Caco-2 (cell line): ENCODE measurements around the gene UBALD1. TPM values are rescaled to one million over a fixed set of nuclear protein-coding genes. Genes with fewer than 3 reads are reported as not detected.

ENCODE experiments used
- BruUV-seq: library from RNA; stranded (reverse); fragments of 400-500 nt; replicated peaks from 2 replicates; lab custom pipeline; 2021; lab: Mats Ljungman, UMichigan
- CTCF ChIA-PET: fragments of 300-600 bp; sonication (Branson Sonifier 250); formaldehyde crosslinking; loops from one replicate; lab custom pipeline; 2022; ENCODE audit warnings: antibody characterized with exemption; lab: Charles Lee
- POLR2A ChIA-PET: fragments of 300-600 bp; sonication (Branson Sonifier 250); formaldehyde crosslinking; loops from one replicate; lab custom pipeline; 2022; ENCODE audit warnings: antibody characterized with exemption; lab: Charles Lee
- DNase-seq, 2 experiments: peaks; one replicate each; pipeline versions ENCODE4 v3.0.0 to v3.0.0-alpha.2; 2020 to 2022
- H3K27me3 ChIP-seq: replicated peaks from 2 replicates; pipeline ENCODE4 v1.6.0; 2011; ENCODE audit warnings: low read length; ENCODE audit not compliant: control insufficient read depth, insufficient read depth
- H3K36me3 ChIP-seq: 2 replicates; pipeline ENCODE4 v1.5.1; 2011; ENCODE audit warnings: low read length; ENCODE audit not compliant: control insufficient read depth, insufficient read depth
- H3K4me1 ChIP-seq: fragments of 250-450 bp; sonication (Bioruptor Pico); 2 replicates; pipeline ENCODE4 v1.5.1; 2020; ENCODE audit warnings: mild to moderate bottlenecking
- H3K4me3 ChIP-seq: 2 replicates; pipeline ENCODE4 v1.5.1; 2011; ENCODE audit warnings: low read depth, mild to moderate bottlenecking, control low read depth, low read length
- H3K9me3 ChIP-seq: fragments of 250-450 bp; sonication (Bioruptor Pico); 2 replicates; pipeline ENCODE4 v1.5.1; 2020; ENCODE audit warnings: mild to moderate bottlenecking, moderate library complexity
- H3K27ac Mint-ChIP-seq: one replicate; pipeline ENCODE4 v1.8.0; 2022; ENCODE audit warnings: mixed read lengths; ENCODE audit not compliant: unreplicated experiment
- H3K27me3 Mint-ChIP-seq: one replicate; pipeline ENCODE4 v1.8.0; 2022; ENCODE audit warnings: mixed read lengths; ENCODE audit not compliant: insufficient read depth, unreplicated experiment
- H3K36me3 Mint-ChIP-seq: one replicate; pipeline ENCODE4 v1.8.0; 2022; ENCODE audit warnings: mild to moderate bottlenecking, mixed read lengths; ENCODE audit not compliant: insufficient read depth, unreplicated experiment
- H3K4me1 Mint-ChIP-seq: one replicate; pipeline ENCODE4 v1.8.0; 2022; ENCODE audit warnings: low read depth, mixed read lengths; ENCODE audit not compliant: unreplicated experiment
- H3K4me3 Mint-ChIP-seq: one replicate; pipeline ENCODE4 v1.8.0; 2022; ENCODE audit warnings: mild to moderate bottlenecking, moderate library complexity, mixed read lengths; ENCODE audit not compliant: unreplicated experiment
- H3K9me3 Mint-ChIP-seq: one replicate; pipeline ENCODE4 v1.8.0; 2022; ENCODE audit warnings: mixed read lengths; ENCODE audit not compliant: unreplicated experiment
- CTCF ChIP-seq, 2 experiments: fragments of 200-600 bp in 1 of 2; IDR thresholded peaks; 1 replicate in 1 of 2; 2 replicates in 1 of 2; pipeline versions ENCODE4 v1.5.1 to v1.8.0; 2011 to 2022; ENCODE audit warnings: antibody characterized with exemption in 1 of 2, control low read depth in 1 of 2, inconsistent platforms in 1 of 2, low read depth in 1 of 2, low read length in 1 of 2, mild to moderate bottlenecking in 1 of 2, moderate library complexity in 1 of 2; ENCODE audit not compliant: insufficient read depth in 1 of 2, severe bottlenecking in 1 of 2, unreplicated experiment in 1 of 2
- intact Hi-C: fragments of 100-400 bp; cut with micrococcal nuclease; formaldehyde crosslinking; loops from one replicate; pipeline ENCODE4 v1.10.0; 2022; ENCODE audit not compliant: unreplicated experiment
- total RNA-seq: library from RNA; stranded (reverse); gene quantifications from 2 replicates; pipeline ENCODE4 v1.2.3, GENCODE V29; 2022

UBALD1 gene
- total RNA-seq, 1 experiment from 2014 or later = 32.4 TPM

- DNase-seq = no peak
- Histone ChIP-seq H3K36me3 (no peaks in the 10 kb centered on the region; the same call in 1 of the 2 replicates), H3K27me3 (no peaks in the 10 kb centered on the region), H3K4me1 (peaks cover 18% of the 10 kb centered on the region), H3K4me3 (no peak overlapping the region), H3K9me3 (no peaks in the 10 kb centered on the region)
- no peak overlapping the region for H3K4me3 Mint-ChIP-seq
- no peak overlapping the region for H3K27ac Mint-ChIP-seq
- H3K9me3 Mint-ChIP-seq = no peaks in the 10 kb centered on the region
- no TSS peak for BruUV-seq
- intact Hi-C loops = loop anchor here (5.0 kb wide), 1 partner anchor 182 kb away; the partner anchor contains the start of gene DNAJA3
- H3K4me1 Mint-ChIP-seq = no peaks in the 10 kb centered on the region
- ChIA-PET CTCF (no interaction called here), POLR2A (no interaction called here)
- H3K27me3 Mint-ChIP-seq = no peaks in the 10 kb centered on the region
- no peak for TF ChIP-seq CTCF (IDR thresholded peaks at IDR 0.05; ENCODE audit: insufficient read depth in 1 of 2, low read depth in 1 of 2, low read length in 1 of 2, severe bottlenecking in 1 of 2, unreplicated experiment in 1 of 2)
- H3K36me3 Mint-ChIP-seq = peaks cover 20% of the 10 kb centered on the region
Observed at GRCh38 chr16:4609200-4610010, 5.3 kb downstream of the UBALD1 start.

- H3K27ac Mint-ChIP-seq = no peak overlapping the region
- TF ChIP-seq CTCF (IDR thresholded peaks at IDR 0.05; ENCODE audit: insufficient read depth in 1 of 2, low read depth in 1 of 2, low read length in 1 of 2, severe bottlenecking in 1 of 2, unreplicated experiment in 1 of 2) = no peak
- POLR2A ChIA-PET = no interaction called here
- H3K36me3 Mint-ChIP-seq = peaks cover 19% of the 10 kb centered on the region
- H3K36me3 ChIP-seq = no peaks in the 10 kb centered on the region; the same call in 1 of the 2 replicates
- no peak overlapping the region for H3K4me3 ChIP-seq
- no peaks in the 10 kb centered on the region for H3K9me3 Mint-ChIP-seq
- no TSS peak for BruUV-seq
- H3K9me3 ChIP-seq = no peaks in the 10 kb centered on the region
- H3K4me3 Mint-ChIP-seq = no peak overlapping the region
- peaks cover 17% of the 10 kb centered on the region for H3K4me1 ChIP-seq
- DNase-seq = no peak
- no peaks in the 10 kb centered on the region for H3K27me3 Mint-ChIP-seq
- intact Hi-C loops = no loop called here
- no peaks in the 10 kb centered on the region for H3K27me3 ChIP-seq
- no peaks in the 10 kb centered on the region for H3K4me1 Mint-ChIP-seq
- CTCF ChIA-PET = no interaction called here
Observed at GRCh38 chr16:4608704-4608980, 6.0 kb downstream of the UBALD1 start.

GRCh38 chr16:4607841-4608703 is 6.6 kb downstream of the UBALD1 start:
- no peak for TF ChIP-seq CTCF (IDR thresholded peaks at IDR 0.05; ENCODE audit: insufficient read depth in 1 of 2, low read depth in 1 of 2, low read length in 1 of 2, severe bottlenecking in 1 of 2, unreplicated experiment in 1 of 2)
- H3K9me3 Mint-ChIP-seq = no peaks in the 10 kb centered on the region
- ChIA-PET CTCF (no interaction called here), POLR2A (interaction anchor here (0.6 kb wide), 1 partner anchor 57 kb away, joined by 3 read pairs; no protein-coding TSS in a partner anchor)
- H3K27ac Mint-ChIP-seq = no peak overlapping the region
- no peak for DNase-seq
- Histone ChIP-seq H3K27me3 (no peaks in the 10 kb centered on the region), H3K36me3 (no peaks in the 10 kb centered on the region; the same call in 1 of the 2 replicates), H3K4me3 (no peak overlapping the region), H3K4me1 (peaks cover 11% of the 10 kb centered on the region), H3K9me3 (no peaks in the 10 kb centered on the region)
- intact Hi-C loops = no loop called here
- no peak overlapping the region for H3K4me3 Mint-ChIP-seq
- H3K36me3 Mint-ChIP-seq = peaks cover 17% of the 10 kb centered on the region
- no TSS peak for BruUV-seq
- no peaks in the 10 kb centered on the region for H3K27me3 Mint-ChIP-seq
- H3K4me1 Mint-ChIP-seq = no peaks in the 10 kb centered on the region
